ENCODE results near the gene RPS19.
"Not testable (repeated sequence)": the region's sequence is repeated elsewhere in the genome, so short reads cannot be mapped to it uniquely, and the experiment has no call there.

Gene RPS19

GRCh38 chr19:41913538-41914423 is 53.7 kb downstream of the RPS19 start:
- WGBS: 16% methylated on average over 21 of the region's 21 CpGs

DNA sequence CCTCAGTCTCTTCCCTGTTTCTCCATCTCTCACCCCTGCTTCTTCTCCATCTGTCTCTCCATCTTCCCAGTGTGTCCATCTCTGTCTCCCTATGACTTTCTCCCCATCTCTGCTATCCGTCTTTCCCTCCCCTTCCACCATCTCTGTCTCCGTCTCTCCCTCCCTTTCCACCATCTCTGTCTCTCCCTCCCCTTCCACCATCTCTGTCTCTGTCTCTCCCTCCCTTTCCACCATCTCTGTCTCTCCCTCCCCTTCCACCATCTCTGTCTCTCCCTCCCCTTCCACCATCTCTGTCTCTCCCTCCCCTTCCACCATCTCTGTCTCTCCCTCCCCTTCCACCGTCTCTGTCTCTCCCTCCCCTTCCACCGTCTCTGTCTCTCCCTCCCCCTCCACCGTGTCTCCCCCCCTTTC is 54.4 kb downstream of the RPS19 start:
- H3K23ac ChIP-seq (ENCODE audit: low read length in 2 of 2); H3K36me3 ChIP-seq (ENCODE audit: control insufficient read depth in 1 of 2, insufficient read depth in 2 of 2, low read depth in 1 of 2, low read length in 2 of 2); H2BK12ac ChIP-seq (ENCODE audit: low read length in 2 of 2); H3K18ac ChIP-seq (ENCODE audit: low read depth in 1 of 2, low read length in 2 of 2); H2BK120ac ChIP-seq (ENCODE audit: low read depth, low read length); H4K91ac ChIP-seq (ENCODE audit: low read length); H3K4me2 ChIP-seq (ENCODE audit: low read length, poor library complexity, severe bottlenecking); DNase-seq; H3K4ac ChIP-seq (ENCODE audit: low read depth in 1 of 2, low read length in 2 of 2); H2AK5ac ChIP-seq (ENCODE audit: low read length, severe bottlenecking); H2BK5ac ChIP-seq (ENCODE audit: low read depth, low read length, poor library complexity, severe bottlenecking); H3K9me3 ChIP-seq (ENCODE audit: control insufficient read depth, low read length); H2BK15ac ChIP-seq (ENCODE audit: low read depth, poor library complexity, severe bottlenecking); H3K27ac ChIP-seq (ENCODE audit: low read length, poor library complexity, severe bottlenecking); H3K14ac ChIP-seq (ENCODE audit: low read length in 2 of 2); H3K4me3 ChIP-seq (ENCODE audit: insufficient read depth in 1 of 2, low read depth in 1 of 2, low read length in 2 of 2); H3K79me1 ChIP-seq (replicated peaks; ENCODE audit: low read length, poor library complexity, severe bottlenecking); H3K9ac ChIP-seq (ENCODE audit: low read length); H4K8ac ChIP-seq (ENCODE audit: low read length); H2AFZ ChIP-seq (ENCODE audit: low read depth, low read length): not testable (repeated sequence)
- WGBS: 24% methylated on average over 4 of the region's 5 CpGs
- Histone ChIP-seq H3K27me3 (ENCODE audit: control insufficient read depth in 1 of 2, insufficient read depth in 1 of 2, low read length in 2 of 2) (peaks cover 79 to 92% of the 10 kb centered on the region in 2 experiments), H3K4me1 (ENCODE audit: control insufficient read depth, insufficient read depth, low read depth, low read length) (peaks cover 23% of the 10 kb centered on the region)

More at GRCh38 chr19:41913538-41914423, 53.7 kb downstream of the RPS19 start:
- Histone ChIP-seq H2BK5ac (ENCODE audit: low read depth, low read length, poor library complexity, severe bottlenecking) (no peak overlapping the region), H3K23ac (ENCODE audit: low read length in 2 of 2) (no peak overlapping the region), H3K79me1 (replicated peaks; ENCODE audit: low read length, poor library complexity, severe bottlenecking) (no peaks in the 10 kb centered on the region), H3K18ac (ENCODE audit: low read depth in 1 of 2, low read length in 2 of 2) (no peak overlapping the region), H2AFZ (ENCODE audit: low read depth, low read length) (no peak overlapping the region), H3K4me1 (ENCODE audit: control insufficient read depth, insufficient read depth, low read depth, low read length) (peaks cover 23% of the 10 kb centered on the region), H2BK12ac (ENCODE audit: low read length in 2 of 2) (no peak overlapping the region), H3K14ac (ENCODE audit: low read length in 2 of 2) (no peak overlapping the region), H3K27me3 (ENCODE audit: control insufficient read depth in 1 of 2, insufficient read depth in 1 of 2, low read length in 2 of 2) (peaks cover 78 to 86% of the 10 kb centered on the region in 2 experiments), H2BK15ac (ENCODE audit: low read depth, poor library complexity, severe bottlenecking) (no peak overlapping the region), H2AK5ac (ENCODE audit: low read length, severe bottlenecking) (no peak overlapping the region), H3K9me3 (ENCODE audit: control insufficient read depth, low read length) (no peaks in the 10 kb centered on the region), H2BK120ac (ENCODE audit: low read depth, low read length) (no peak overlapping the region), H3K4me2 (ENCODE audit: low read length, poor library complexity, severe bottlenecking) (no peak overlapping the region), H3K4ac (ENCODE audit: low read depth in 1 of 2, low read length in 2 of 2) (no peak overlapping the region), H4K91ac (ENCODE audit: low read length) (no peak overlapping the region), H3K9ac (ENCODE audit: low read length) (no peak overlapping the region), H3K27ac (ENCODE audit: low read length, poor library complexity, severe bottlenecking) (no peak overlapping the region), H4K8ac (ENCODE audit: low read length) (no peak overlapping the region), H3K4me3 (ENCODE audit: insufficient read depth in 1 of 2, low read depth in 1 of 2, low read length in 2 of 2) (no peak overlapping the region), H3K36me3 (ENCODE audit: control insufficient read depth in 1 of 2, insufficient read depth in 2 of 2, low read depth in 1 of 2, low read length in 2 of 2) (peaks cover 0 to 4% of the 10 kb centered on the region in 2 experiments)
- no peak for DNase-seq

DNA sequence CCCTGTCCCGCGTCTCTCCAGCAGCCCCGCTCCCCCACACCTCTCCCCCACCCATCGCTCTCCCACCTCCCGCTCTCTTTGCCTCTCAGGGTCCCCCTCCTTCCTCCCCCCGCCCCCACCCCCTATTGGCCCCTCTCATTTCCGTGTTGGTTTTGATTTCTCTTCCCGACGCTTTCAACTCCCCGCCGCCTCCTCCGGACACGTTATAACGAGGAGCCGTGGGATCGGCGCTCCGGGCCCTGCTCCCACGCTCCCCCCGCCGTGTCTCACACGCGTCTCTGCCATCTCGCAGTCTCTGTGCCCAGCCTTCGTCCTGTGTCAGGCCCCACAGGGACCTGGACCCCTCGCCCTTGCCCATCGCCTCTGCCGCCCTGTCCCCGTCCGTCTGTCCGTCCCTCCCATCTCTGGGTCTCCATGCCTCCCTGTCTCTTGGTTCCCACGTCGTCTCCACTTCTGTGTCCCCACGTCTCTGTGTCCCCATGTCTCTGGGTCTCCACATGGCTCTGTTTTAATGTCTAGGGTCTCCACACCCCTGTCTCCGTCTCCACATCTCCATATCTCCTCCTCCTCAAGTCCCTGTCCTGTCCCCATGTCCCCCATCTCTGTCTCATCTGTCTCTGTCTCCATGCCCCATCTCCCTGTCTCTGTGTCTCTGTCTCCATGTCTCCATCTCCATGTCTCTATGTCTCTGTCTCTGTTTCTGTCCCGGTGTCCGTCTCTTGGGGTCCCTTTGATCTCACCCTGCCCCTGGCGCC is 55.1 kb downstream of the RPS19 start:
- Histone ChIP-seq H4K91ac (ENCODE audit: low read length) (no peak overlapping the region), H3K79me1 (replicated peaks; ENCODE audit: low read length, poor library complexity, severe bottlenecking) (no peaks in the 10 kb centered on the region), H2BK120ac (ENCODE audit: low read depth, low read length) (no peak overlapping the region), H3K27me3 (ENCODE audit: control insufficient read depth in 1 of 2, insufficient read depth in 1 of 2, low read length in 2 of 2) (peaks cover 78 to 88% of the 10 kb centered on the region in 2 experiments), H2BK12ac (ENCODE audit: low read length in 2 of 2) (no peak overlapping the region), H3K18ac (ENCODE audit: low read depth in 1 of 2, low read length in 2 of 2) (no peak overlapping the region), H3K36me3 (ENCODE audit: control insufficient read depth in 1 of 2, insufficient read depth in 2 of 2, low read depth in 1 of 2, low read length in 2 of 2) (no peaks in the 10 kb centered on the region), H3K4ac (ENCODE audit: low read depth in 1 of 2, low read length in 2 of 2) (no peak overlapping the region), H3K27ac (ENCODE audit: low read length, poor library complexity, severe bottlenecking) (no peak overlapping the region), H4K8ac (ENCODE audit: low read length) (no peak overlapping the region), H3K4me3 (ENCODE audit: insufficient read depth in 1 of 2, low read depth in 1 of 2, low read length in 2 of 2) (no peak overlapping the region), H3K9me3 (ENCODE audit: control insufficient read depth, low read length) (no peaks in the 10 kb centered on the region), H3K23ac (ENCODE audit: low read length in 2 of 2) (no peak overlapping the region), H3K4me1 (ENCODE audit: control insufficient read depth, insufficient read depth, low read depth, low read length) (peaks cover 23% of the 10 kb centered on the region), H2BK5ac (ENCODE audit: low read depth, low read length, poor library complexity, severe bottlenecking) (no peak overlapping the region), H3K4me2 (ENCODE audit: low read length, poor library complexity, severe bottlenecking) (no peak overlapping the region), H2AFZ (ENCODE audit: low read depth, low read length) (no peak overlapping the region), H2BK15ac (ENCODE audit: low read depth, poor library complexity, severe bottlenecking) (no peak overlapping the region), H2AK5ac (ENCODE audit: low read length, severe bottlenecking) (no peak overlapping the region), H3K9ac (ENCODE audit: low read length) (no peak overlapping the region), H3K14ac (ENCODE audit: low read length in 2 of 2) (peak overlapping the region in 1 of 2 experiments; percentile 64)
- no peak for DNase-seq
- 3% methylated on average over 38 of the region's 38 CpGs for WGBS

GRCh38 chr19:41915776-41916414 is 55.8 kb downstream of the RPS19 start:
- no peak overlapping the region for H3K9ac ChIP-seq (ENCODE audit: low read length)
- no peak overlapping the region for H2BK15ac ChIP-seq (ENCODE audit: low read depth, poor library complexity, severe bottlenecking)
- no peak overlapping the region for H3K27ac ChIP-seq (ENCODE audit: low read length, poor library complexity, severe bottlenecking)
- WGBS: 52% methylated on average over 22 of the region's 27 CpGs
- H3K36me3 ChIP-seq (ENCODE audit: control insufficient read depth in 1 of 2, insufficient read depth in 2 of 2, low read depth in 1 of 2, low read length in 2 of 2): no peaks in the 10 kb centered on the region
- no peak overlapping the region for H3K23ac ChIP-seq (ENCODE audit: low read length in 2 of 2)
- no peak overlapping the region for H2BK120ac ChIP-seq (ENCODE audit: low read depth, low read length)
- H4K8ac ChIP-seq (ENCODE audit: low read length): no peak overlapping the region
- H2AFZ ChIP-seq (ENCODE audit: low read depth, low read length): no peak overlapping the region
- no peak overlapping the region for H3K4ac ChIP-seq (ENCODE audit: low read depth in 1 of 2, low read length in 2 of 2)
- H3K27me3 ChIP-seq (ENCODE audit: control insufficient read depth in 1 of 2, insufficient read depth in 1 of 2, low read length in 2 of 2): peaks cover 78 to 87% of the 10 kb centered on the region in 2 experiments
- no peak overlapping the region for H2BK12ac ChIP-seq (ENCODE audit: low read length in 2 of 2)
- H2BK5ac ChIP-seq (ENCODE audit: low read depth, low read length, poor library complexity, severe bottlenecking): no peak overlapping the region
- H3K4me3 ChIP-seq (ENCODE audit: insufficient read depth in 1 of 2, low read depth in 1 of 2, low read length in 2 of 2): no peak overlapping the region
- no peak overlapping the region for H3K18ac ChIP-seq (ENCODE audit: low read depth in 1 of 2, low read length in 2 of 2)
- H3K14ac ChIP-seq (ENCODE audit: low read length in 2 of 2): peak overlapping the region in 1 of 2 experiments; percentile 39
- no peak overlapping the region for H2AK5ac ChIP-seq (ENCODE audit: low read length, severe bottlenecking)
- no peaks in the 10 kb centered on the region for H3K79me1 ChIP-seq (replicated peaks; ENCODE audit: low read length, poor library complexity, severe bottlenecking)
- peaks cover 23% of the 10 kb centered on the region for H3K4me1 ChIP-seq (ENCODE audit: control insufficient read depth, insufficient read depth, low read depth, low read length)
- no peak for DNase-seq
- H4K91ac ChIP-seq (ENCODE audit: low read length): no peak overlapping the region
- H3K9me3 ChIP-seq (ENCODE audit: control insufficient read depth, low read length): no peaks in the 10 kb centered on the region
- H3K4me2 ChIP-seq (ENCODE audit: low read length, poor library complexity, severe bottlenecking): no peak overlapping the region

Data from mesenchymal stem cell (in vitro differentiated cells and primary cell).